Measurements from ENCODE around the gene TMEM117.

TMEM117 gene

DNA sequence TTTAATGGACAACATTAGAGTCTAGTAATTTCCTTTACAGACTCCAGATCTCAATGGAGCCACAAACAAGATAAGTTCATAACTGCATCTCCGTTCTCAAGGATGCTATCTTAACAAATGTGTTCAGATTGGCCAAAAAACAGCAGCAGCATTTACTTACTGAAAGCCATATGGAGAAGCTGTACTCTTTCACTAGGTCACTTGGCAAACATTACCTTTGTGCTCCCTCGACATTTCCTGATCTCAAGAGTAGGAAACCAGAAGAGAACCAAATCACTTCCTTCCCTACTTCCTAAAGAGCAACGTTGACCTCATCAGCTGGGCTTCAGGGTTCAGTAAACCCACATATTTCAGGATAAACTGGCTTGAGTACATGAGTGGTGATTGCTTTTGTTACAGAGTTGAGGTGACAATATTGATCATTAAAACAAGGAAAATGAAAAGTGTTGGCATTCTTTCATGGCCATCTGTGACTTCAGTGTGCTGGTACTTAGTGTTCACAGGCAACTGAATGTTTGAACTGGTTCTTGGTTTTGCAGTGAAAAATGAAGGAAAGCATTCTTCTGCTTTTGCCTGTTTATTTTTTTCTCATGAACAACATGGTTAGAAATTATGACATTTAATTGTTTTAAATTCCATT is 449.6 kb downstream of the TMEM117 start:
- Mint-ChIP-seq H3K4me1 (ENCODE audit: low read depth) (no peaks in the 10 kb centered on the region), H3K27ac (no peak overlapping the region), H3K27me3 (ENCODE audit: low read depth) (no peaks in the 10 kb centered on the region), H3K9me3 (peaks cover 4% of the 10 kb centered on the region), H3K36me3 (ENCODE audit: low read depth) (no peaks in the 10 kb centered on the region), H3K4me3 (no peak overlapping the region)

- Mint-ChIP-seq H3K4me3 (no peak overlapping the region), H3K27me3 (ENCODE audit: low read depth) (no peaks in the 10 kb centered on the region), H3K4me1 (ENCODE audit: low read depth) (no peaks in the 10 kb centered on the region), H3K27ac (no peak overlapping the region), H3K9me3 (peaks cover 5% of the 10 kb centered on the region), H3K36me3 (ENCODE audit: low read depth) (no peaks in the 10 kb centered on the region)
Observed at GRCh38 chr12:44286336-44286735, 450.5 kb downstream of the TMEM117 start.

- Mint-ChIP-seq H3K27ac (no peak overlapping the region), H3K4me1 (ENCODE audit: low read depth) (no peaks in the 10 kb centered on the region), H3K27me3 (ENCODE audit: low read depth) (no peaks in the 10 kb centered on the region), H3K9me3 (peaks cover 5% of the 10 kb centered on the region), H3K4me3 (no peak overlapping the region), H3K36me3 (ENCODE audit: low read depth) (no peaks in the 10 kb centered on the region)
Observed at GRCh38 chr12:44286821-44287505, 451.1 kb downstream of the TMEM117 start.

DNA sequence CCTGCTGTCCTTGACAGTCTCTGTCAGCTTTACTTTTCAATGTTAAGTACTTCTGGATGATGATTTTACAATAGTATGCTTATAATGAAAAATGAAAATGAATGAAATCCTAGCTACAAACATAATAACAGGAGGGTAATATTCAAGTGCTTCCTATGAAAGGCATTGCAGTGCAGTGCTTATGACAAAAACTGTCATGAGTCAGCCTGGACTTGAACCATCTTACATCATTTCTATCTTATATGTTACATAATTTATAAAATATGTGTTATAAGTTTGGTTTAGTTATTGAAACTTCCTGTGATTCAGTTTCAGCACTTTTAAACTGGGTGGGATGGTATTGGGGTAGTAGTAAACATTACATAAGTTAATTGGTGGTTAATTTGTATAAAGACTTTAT is 451.7 kb downstream of the TMEM117 start:
- no peak overlapping the region for H3K4me3 Mint-ChIP-seq
- no peaks in the 10 kb centered on the region for H3K36me3 Mint-ChIP-seq (ENCODE audit: low read depth)
- H3K9me3 Mint-ChIP-seq: peaks cover 5% of the 10 kb centered on the region
- no peaks in the 10 kb centered on the region for H3K27me3 Mint-ChIP-seq (ENCODE audit: low read depth)
- H3K27ac Mint-ChIP-seq: no peak overlapping the region
- no peaks in the 10 kb centered on the region for H3K4me1 Mint-ChIP-seq (ENCODE audit: low read depth)

DNA sequence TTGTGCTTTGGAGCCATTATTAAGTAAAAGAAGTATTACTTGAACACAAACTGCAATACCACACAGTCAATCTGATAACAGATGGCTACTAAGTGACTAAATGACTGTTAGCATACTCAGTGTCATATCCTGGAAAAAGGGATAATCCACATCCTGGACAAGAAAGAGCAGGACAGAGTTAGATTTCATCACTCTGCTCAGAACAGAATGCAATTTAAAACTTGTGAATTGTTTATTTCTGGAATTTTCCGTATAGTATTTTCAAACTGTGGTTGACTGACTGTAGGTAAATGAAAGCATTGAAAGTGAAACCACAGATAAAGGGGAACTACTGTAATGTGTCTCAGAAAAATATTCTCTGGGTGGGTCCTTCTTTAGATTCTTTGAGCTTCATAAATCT is 458.8 kb downstream of the TMEM117 start:
- Mint-ChIP-seq H3K27me3 (ENCODE audit: low read depth) (no peaks in the 10 kb centered on the region), H3K9me3 (peaks cover 10% of the 10 kb centered on the region), H3K4me1 (ENCODE audit: low read depth) (peaks cover 2% of the 10 kb centered on the region), H3K27ac (no peak overlapping the region), H3K36me3 (ENCODE audit: low read depth) (no peaks in the 10 kb centered on the region), H3K4me3 (no peak overlapping the region)

DNA sequence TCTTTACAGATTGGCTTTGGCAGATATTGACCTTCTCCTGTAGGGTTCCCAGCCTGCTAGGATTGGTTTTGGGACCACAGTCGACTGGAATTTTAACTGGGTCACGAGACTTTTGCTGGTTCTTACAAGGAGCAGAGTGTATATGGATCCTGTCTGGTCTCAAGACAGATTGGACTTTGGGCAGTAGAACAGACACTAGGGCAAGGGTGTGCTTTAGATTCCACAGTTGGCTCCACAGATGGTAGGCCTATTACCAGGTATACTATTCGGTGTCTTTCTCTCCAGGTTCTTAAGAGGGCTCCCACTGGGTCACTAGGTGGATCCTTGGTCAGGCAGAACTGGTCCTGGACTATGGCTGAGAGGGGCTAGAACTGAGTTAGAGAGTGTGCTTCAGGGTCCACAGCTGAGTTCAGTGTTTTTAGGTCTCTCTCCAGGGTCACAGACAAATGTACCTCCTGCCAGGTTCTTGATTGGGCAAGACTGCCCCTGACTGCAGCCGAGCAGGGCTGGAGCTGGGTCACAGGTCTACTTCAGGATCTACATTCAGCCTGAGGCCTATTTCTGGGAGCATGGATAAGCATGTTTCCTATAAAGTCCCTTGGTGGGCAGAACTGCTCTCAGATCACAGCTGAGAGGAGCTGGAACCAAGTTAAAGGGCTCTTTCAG is 460.2 kb downstream of the TMEM117 start:
- H3K27ac Mint-ChIP-seq: no peak overlapping the region
- peaks cover 2% of the 10 kb centered on the region for H3K4me1 Mint-ChIP-seq (ENCODE audit: low read depth)
- no peak overlapping the region for H3K4me3 Mint-ChIP-seq
- no peaks in the 10 kb centered on the region for H3K36me3 Mint-ChIP-seq (ENCODE audit: low read depth)
- H3K9me3 Mint-ChIP-seq: peaks cover 6% of the 10 kb centered on the region
- H3K27me3 Mint-ChIP-seq (ENCODE audit: low read depth): no peaks in the 10 kb centered on the region

GRCh38 chr12:44296624-44297197 is 460.8 kb downstream of the TMEM117 start:
- no peak overlapping the region for H3K27ac Mint-ChIP-seq
- no peaks in the 10 kb centered on the region for H3K27me3 Mint-ChIP-seq (ENCODE audit: low read depth)
- H3K36me3 Mint-ChIP-seq (ENCODE audit: low read depth): no peaks in the 10 kb centered on the region
- H3K4me3 Mint-ChIP-seq: no peak overlapping the region
- H3K4me1 Mint-ChIP-seq (ENCODE audit: low read depth): peaks cover 2% of the 10 kb centered on the region
- peaks cover 6% of the 10 kb centered on the region for H3K9me3 Mint-ChIP-seq

DNA sequence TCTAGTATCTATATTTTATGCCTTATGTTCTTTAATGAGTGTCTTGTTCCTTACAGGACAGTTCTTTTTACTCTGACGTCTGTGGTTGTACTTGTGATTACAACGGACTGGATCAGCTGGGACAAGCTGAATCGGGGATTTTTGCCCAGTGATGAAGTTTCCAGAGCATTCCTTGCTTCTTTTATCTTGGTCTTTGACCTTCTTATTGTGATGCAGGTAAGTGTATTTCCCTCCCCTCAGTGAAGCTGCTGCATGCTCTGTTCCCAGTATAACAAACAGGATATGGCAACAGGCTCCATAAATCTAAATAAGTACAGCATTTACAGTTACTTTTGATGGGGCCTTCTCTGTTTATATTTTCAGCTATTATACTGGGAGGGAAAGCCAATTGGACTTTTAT is 463.6 kb downstream of the TMEM117 start:
- H3K27ac Mint-ChIP-seq: no peak overlapping the region
- H3K4me3 Mint-ChIP-seq: no peak overlapping the region
- H3K36me3 Mint-ChIP-seq (ENCODE audit: low read depth): no peaks in the 10 kb centered on the region
- H3K9me3 Mint-ChIP-seq: peaks cover 6% of the 10 kb centered on the region
- H3K27me3 Mint-ChIP-seq (ENCODE audit: low read depth): no peaks in the 10 kb centered on the region
- H3K4me1 Mint-ChIP-seq (ENCODE audit: low read depth): peaks cover 2% of the 10 kb centered on the region

DNA sequence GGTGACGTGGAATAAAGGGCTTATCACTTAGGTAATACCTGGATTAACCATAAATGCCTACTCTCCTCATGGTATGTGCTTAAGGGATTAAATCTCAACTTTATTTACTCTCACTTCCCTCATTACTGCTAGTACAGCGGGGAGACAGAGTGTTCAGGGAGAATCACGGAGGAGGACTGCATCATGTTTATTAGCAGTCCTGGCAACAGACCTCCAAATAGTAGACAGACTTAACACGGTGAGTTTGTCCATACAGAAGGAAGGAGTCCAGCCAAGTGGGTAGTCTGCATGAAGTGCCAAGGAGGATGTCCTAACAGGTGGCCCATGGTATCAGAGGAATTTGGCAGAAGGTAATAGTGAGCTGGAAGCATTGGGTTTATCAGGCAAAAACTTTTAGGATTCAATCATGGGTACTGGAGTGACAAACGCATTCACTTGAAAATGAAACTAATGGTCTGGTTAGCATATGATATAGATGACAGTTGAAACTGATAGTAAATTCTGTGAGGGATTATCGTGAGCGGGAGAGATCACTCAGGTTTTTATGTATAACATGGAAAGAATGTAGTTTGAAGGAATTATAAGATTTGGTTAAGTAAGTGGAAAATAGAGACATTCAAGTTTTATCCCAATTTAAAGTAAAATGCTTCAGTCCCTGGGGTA is 471.8 kb downstream of the TMEM117 start:
- Mint-ChIP-seq H3K36me3 (ENCODE audit: low read depth) (no peaks in the 10 kb centered on the region), H3K27me3 (ENCODE audit: low read depth) (no peaks in the 10 kb centered on the region), H3K9me3 (no peaks in the 10 kb centered on the region), H3K4me3 (no peak overlapping the region), H3K27ac (no peak overlapping the region), H3K4me1 (ENCODE audit: low read depth) (no peaks in the 10 kb centered on the region)

- no peak overlapping the region for H3K27ac Mint-ChIP-seq
Observed at GRCh38 chr12:44313188-44313587, 477.3 kb downstream of the TMEM117 start.

DNA sequence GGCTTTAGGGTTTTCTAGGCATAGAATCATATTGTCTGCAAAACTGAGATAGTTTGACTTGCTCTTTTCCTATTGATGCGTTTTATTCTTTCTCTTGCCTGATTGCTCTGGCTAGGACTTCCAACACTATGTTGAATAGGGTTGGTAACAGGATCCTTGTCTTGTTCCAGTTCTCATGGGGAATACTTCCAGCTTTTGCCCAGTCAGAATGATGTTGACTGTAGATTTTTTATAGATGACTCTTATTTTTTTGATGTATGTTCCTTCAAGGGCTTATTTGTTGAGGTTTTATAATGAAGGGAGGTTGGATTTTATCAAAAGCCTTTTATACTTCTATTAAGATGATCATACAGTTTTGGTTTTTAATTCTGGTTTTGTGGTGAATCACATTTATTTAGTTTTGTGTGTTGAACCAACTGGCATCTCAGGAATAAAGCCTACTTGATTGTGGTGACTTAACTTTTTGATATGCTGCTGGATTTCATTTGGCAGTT is 478.2 kb downstream of the TMEM117 start:
- Mint-ChIP-seq H3K9me3 (no peaks in the 10 kb centered on the region), H3K4me3 (no peak overlapping the region), H3K4me1 (ENCODE audit: low read depth) (no peaks in the 10 kb centered on the region), H3K36me3 (ENCODE audit: low read depth) (no peaks in the 10 kb centered on the region), H3K27ac (no peak overlapping the region), H3K27me3 (ENCODE audit: low read depth) (no peaks in the 10 kb centered on the region)

More at GRCh38 chr12:44313188-44313587, 477.3 kb downstream of the TMEM117 start:
- Mint-ChIP-seq H3K9me3 (no peaks in the 10 kb centered on the region), H3K4me3 (no peak overlapping the region), H3K4me1 (ENCODE audit: low read depth) (no peaks in the 10 kb centered on the region), H3K36me3 (ENCODE audit: low read depth) (no peaks in the 10 kb centered on the region), H3K27me3 (ENCODE audit: low read depth) (no peaks in the 10 kb centered on the region)

DNA sequence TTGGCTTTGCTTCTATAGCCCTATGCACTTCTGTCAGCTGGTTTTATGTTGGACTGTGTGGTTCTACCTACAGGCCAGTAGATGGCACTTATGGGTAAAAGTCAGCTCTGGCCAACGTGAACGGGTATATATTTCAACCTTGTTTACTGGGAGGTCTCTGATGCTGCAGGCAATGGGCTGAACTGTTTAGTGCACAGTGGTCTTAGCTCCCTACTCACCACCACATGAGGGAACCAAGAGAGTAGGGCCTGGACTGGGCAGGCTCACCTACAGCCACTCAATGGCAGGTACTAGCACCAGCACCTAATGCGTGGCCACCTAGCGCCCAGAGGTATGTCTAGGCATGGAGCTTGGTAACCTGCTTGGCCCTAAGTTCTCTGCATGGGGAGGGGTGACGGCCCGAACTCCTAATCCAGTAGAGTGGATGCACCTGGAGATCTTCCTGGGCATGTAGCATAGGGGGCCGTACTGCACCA is 481.8 kb downstream of the TMEM117 start:
- Mint-ChIP-seq H3K27me3 (ENCODE audit: low read depth) (no peaks in the 10 kb centered on the region), H3K4me1 (ENCODE audit: low read depth) (no peaks in the 10 kb centered on the region), H3K27ac (no peak overlapping the region), H3K36me3 (ENCODE audit: low read depth) (no peaks in the 10 kb centered on the region), H3K4me3 (no peak overlapping the region), H3K9me3 (no peaks in the 10 kb centered on the region)

DNA sequence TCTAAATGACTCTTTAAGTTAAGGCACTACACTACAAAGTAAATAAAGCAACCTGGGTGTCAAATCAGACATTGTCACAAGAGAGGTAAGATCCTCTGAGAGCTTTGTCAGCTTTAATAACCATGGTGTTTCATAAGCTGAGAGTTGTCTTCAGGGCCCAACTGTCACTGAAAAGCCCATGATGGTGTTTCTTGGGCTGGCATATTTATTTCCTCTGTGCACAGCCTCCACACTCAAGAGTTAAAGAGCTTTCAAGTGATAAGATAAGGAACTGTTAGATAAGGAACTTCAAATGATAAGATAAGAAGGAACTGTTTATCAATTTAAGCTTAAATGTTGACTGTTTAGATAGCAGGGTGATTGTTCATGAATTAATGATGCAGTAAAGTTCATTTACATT is 495.4 kb downstream of the TMEM117 start:
- Mint-ChIP-seq H3K36me3 (ENCODE audit: low read depth) (no peaks in the 10 kb centered on the region), H3K4me1 (ENCODE audit: low read depth) (no peaks in the 10 kb centered on the region), H3K4me3 (no peak overlapping the region), H3K9me3 (peaks cover 14% of the 10 kb centered on the region), H3K27me3 (ENCODE audit: low read depth) (no peaks in the 10 kb centered on the region), H3K27ac (no peak overlapping the region)

DNA sequence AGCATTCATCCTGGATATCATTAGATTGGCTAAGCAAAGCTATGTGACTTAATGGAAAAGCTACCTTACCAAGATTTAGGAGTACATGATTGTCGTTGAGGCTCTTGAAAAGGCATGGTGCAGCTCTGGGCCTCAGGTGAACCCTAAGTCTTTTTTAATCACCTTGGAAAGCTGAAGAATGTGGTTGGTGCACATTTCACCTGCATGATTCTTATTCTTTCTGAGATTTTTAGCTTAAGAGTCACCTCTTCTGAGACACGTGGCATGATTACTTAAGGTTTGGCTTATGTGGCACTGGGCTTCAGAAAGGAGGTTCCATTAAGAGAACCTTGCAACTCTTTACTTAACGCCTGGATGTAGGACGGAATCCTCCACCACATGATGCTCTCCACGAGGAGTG is 498.5 kb downstream of the TMEM117 start:
- Mint-ChIP-seq H3K27me3 (ENCODE audit: low read depth) (no peaks in the 10 kb centered on the region), H3K9me3 (peaks cover 14% of the 10 kb centered on the region), H3K4me3 (no peak overlapping the region), H3K4me1 (ENCODE audit: low read depth) (no peaks in the 10 kb centered on the region), H3K36me3 (ENCODE audit: low read depth) (no peaks in the 10 kb centered on the region), H3K27ac (no peak overlapping the region)
